Skeletal muscle satellite cell (primary cell): Measurements from ENCODE around the gene SFXN2.
"Not testable (repeated sequence)": the region's sequence is repeated elsewhere in the genome, so short reads cannot be mapped to it uniquely, and the experiment has no call there.

Source experiments
- H3K27me3 ChIP-seq: 2 replicates; pipeline ENCODE4 v1.7.0; 2013; ENCODE audit warnings: low read length; ENCODE audit not compliant: control insufficient read depth, insufficient read depth
- H3K36me3 ChIP-seq: 2 replicates; pipeline ENCODE4 v1.7.0; 2013; ENCODE audit warnings: mild to moderate bottlenecking, control low read depth, low read length; ENCODE audit not compliant: insufficient read depth
- H3K4me1 ChIP-seq: 2 replicates; pipeline ENCODE4 v1.7.0; 2013; ENCODE audit warnings: low read length; ENCODE audit not compliant: control insufficient read depth, insufficient read depth
- H3K4me2 ChIP-seq: 2 replicates; pipeline ENCODE4 v1.7.0; 2013; ENCODE audit warnings: mild to moderate bottlenecking, low read length
- H3K4me3 ChIP-seq: 2 replicates; pipeline ENCODE4 v1.7.0; 2013; ENCODE audit warnings: low read length
- H3K9ac ChIP-seq: 2 replicates; pipeline ENCODE4 v1.7.0; 2013; ENCODE audit warnings: mild to moderate bottlenecking, low read depth, low read length, moderate library complexity
- H3K9me3 ChIP-seq: replicated peaks from 2 replicates; pipeline ENCODE4 v1.7.0; 2013; ENCODE audit warnings: mild to moderate bottlenecking, control low read depth, low read length

Gene SFXN2

GRCh38 chr10:102683736-102684135, 30.7 kb upstream of the SFXN2 start:
- Histone ChIP-seq H3K9me3 (no peaks in the 10 kb centered on the region), H3K4me2 (no peak overlapping the region), H3K4me1 (peaks cover 6% of the 10 kb centered on the region), H3K36me3 (peaks cover 14% of the 10 kb centered on the region), H3K9ac (no peak overlapping the region), H3K27me3 (no peaks in the 10 kb centered on the region), H3K4me3 (no peak overlapping the region)

GRCh38 chr10:102691285-102692066, 23.0 kb upstream of the SFXN2 start:
- Histone ChIP-seq H3K4me1 (no peaks in the 10 kb centered on the region), H3K4me2 (no peak overlapping the region), H3K36me3 (peaks cover 5% of the 10 kb centered on the region), H3K27me3 (no peaks in the 10 kb centered on the region), H3K9me3 (no peaks in the 10 kb centered on the region), H3K4me3 (no peak overlapping the region), H3K9ac (no peak overlapping the region)

- H3K36me3 ChIP-seq: peaks cover 16% of the 10 kb centered on the region
These were observed 19.0 kb upstream of the SFXN2 start for GRCh38 chr10:102695401-102695800.

GRCh38 chr10:102696736-102697135, 17.7 kb upstream of the SFXN2 start:
- Histone ChIP-seq H3K4me1 (peaks cover 3% of the 10 kb centered on the region), H3K27me3 (no peaks in the 10 kb centered on the region), H3K9me3 (no peaks in the 10 kb centered on the region), H3K4me2 (no peak overlapping the region), H3K4me3 (no peak overlapping the region), H3K9ac (no peak overlapping the region), H3K36me3 (peaks cover 16% of the 10 kb centered on the region)

More at GRCh38 chr10:102695401-102695800, 19.0 kb upstream of the SFXN2 start:
- H3K27me3 ChIP-seq, H3K4me3 ChIP-seq, H3K9ac ChIP-seq, H3K4me1 ChIP-seq, H3K9me3 ChIP-seq, H3K4me2 ChIP-seq: not testable (repeated sequence)

GRCh38 chr10:102698894-102699293, 15.5 kb upstream of the SFXN2 start:
- Histone ChIP-seq H3K4me2 (no peak overlapping the region), H3K4me3 (no peak overlapping the region), H3K9ac (no peak overlapping the region), H3K36me3 (peaks cover 16% of the 10 kb centered on the region), H3K9me3 (no peaks in the 10 kb centered on the region), H3K4me1 (peaks cover 3% of the 10 kb centered on the region), H3K27me3 (no peaks in the 10 kb centered on the region)

GRCh38 chr10:102701272-102701671, 13.2 kb upstream of the SFXN2 start:
- Histone ChIP-seq H3K4me1 (peaks cover 15% of the 10 kb centered on the region), H3K27me3 (no peaks in the 10 kb centered on the region), H3K9ac (no peak overlapping the region)

GRCh38 chr10:102701796-102702195, 12.6 kb upstream of the SFXN2 start:
- Histone ChIP-seq H3K27me3 (no peaks in the 10 kb centered on the region), H3K4me2 (no peak overlapping the region), H3K4me3 (no peak overlapping the region), H3K9me3 (no peaks in the 10 kb centered on the region), H3K36me3 (peaks cover 8% of the 10 kb centered on the region), H3K4me1 (peaks cover 15% of the 10 kb centered on the region), H3K9ac (no peak overlapping the region)

More at GRCh38 chr10:102701272-102701671, 13.2 kb upstream of the SFXN2 start:
- no peaks in the 10 kb centered on the region for H3K9me3 ChIP-seq
- H3K36me3 ChIP-seq: peaks cover 13% of the 10 kb centered on the region
- H3K4me2 ChIP-seq: no peak overlapping the region
- H3K4me3 ChIP-seq: no peak overlapping the region

- H3K4me2 ChIP-seq: no peak overlapping the region
These were observed 11.7 kb upstream of the SFXN2 start for GRCh38 chr10:102702742-102703141.

GRCh38 chr10:102704915-102705314, 9.5 kb upstream of the SFXN2 start:
- Histone ChIP-seq H3K4me2 (peak overlapping the region; percentile 45), H3K4me3 (peak overlapping the region; percentile 42)

More at GRCh38 chr10:102702742-102703141, 11.7 kb upstream of the SFXN2 start:
- no peaks in the 10 kb centered on the region for H3K27me3 ChIP-seq
- H3K9me3 ChIP-seq: no peaks in the 10 kb centered on the region
- H3K4me1 ChIP-seq: peaks cover 15% of the 10 kb centered on the region
- H3K9ac ChIP-seq: no peak overlapping the region
- peaks cover 7% of the 10 kb centered on the region for H3K36me3 ChIP-seq
- no peak overlapping the region for H3K4me3 ChIP-seq

GRCh38 chr10:102705531-102705930, 8.9 kb upstream of the SFXN2 start:
- H3K4me3 ChIP-seq: peak overlapping the region; percentile 42
- no peak overlapping the region for H3K9ac ChIP-seq
- peaks cover 21% of the 10 kb centered on the region for H3K4me1 ChIP-seq
- H3K27me3 ChIP-seq: no peaks in the 10 kb centered on the region
- H3K36me3 ChIP-seq: no peaks in the 10 kb centered on the region
- no peaks in the 10 kb centered on the region for H3K9me3 ChIP-seq
- peak overlapping the region; percentile 45 for H3K4me2 ChIP-seq

More at GRCh38 chr10:102704915-102705314, 9.5 kb upstream of the SFXN2 start:
- no peaks in the 10 kb centered on the region for H3K9me3 ChIP-seq
- H3K4me1 ChIP-seq: peaks cover 15% of the 10 kb centered on the region
- H3K9ac ChIP-seq: no peak overlapping the region
- H3K36me3 ChIP-seq: no peaks in the 10 kb centered on the region
- no peaks in the 10 kb centered on the region for H3K27me3 ChIP-seq

- H3K36me3 ChIP-seq: no peaks in the 10 kb centered on the region
- no peak overlapping the region for H3K4me3 ChIP-seq
- no peaks in the 10 kb centered on the region for H3K27me3 ChIP-seq
- no peaks in the 10 kb centered on the region for H3K9me3 ChIP-seq
- H3K4me1 ChIP-seq: peaks cover 32% of the 10 kb centered on the region
- no peak overlapping the region for H3K9ac ChIP-seq
- peak overlapping the region; percentile 0 for H3K4me2 ChIP-seq
These were observed 3.8 kb upstream of the SFXN2 start for GRCh38 chr10:102710609-102711008.

GRCh38 chr10:102712089-102712488, 2.3 kb upstream of the SFXN2 start:
- Histone ChIP-seq H3K4me3 (no peak overlapping the region), H3K4me1 (peaks cover 34% of the 10 kb centered on the region), H3K4me2 (peak overlapping the region; percentile 85), H3K9ac (peak overlapping the region; percentile 92), H3K27me3 (no peaks in the 10 kb centered on the region), H3K36me3 (no peaks in the 10 kb centered on the region), H3K9me3 (no peaks in the 10 kb centered on the region)
